WI38 (cell line): Measurements from ENCODE around the gene YBX3.

Experiments used
- H3K4me3 ChIP-seq: 2 replicates; pipeline ENCODE4 v1.5.1; 2011; ENCODE audit warnings: low read depth, mild to moderate bottlenecking, control low read depth, low read length
- CTCF ChIP-seq: IDR thresholded peaks from 2 replicates; pipeline ENCODE4 v1.5.1; 2012; ENCODE audit warnings: low read depth, mild to moderate bottlenecking, control low read depth, low read length

The YBX3 gene

GRCh38 chr12:10701131-10701681 lies 21.9 kb downstream of the YBX3 start:
- no peak overlapping the region for H3K4me3 ChIP-seq
- TF ChIP-seq CTCF, result no peak

- TF ChIP-seq CTCF, result no peak
- H3K4me3 ChIP-seq, result no peak overlapping the region
These were observed 22.5 kb downstream of the YBX3 start for GRCh38 chr12:10700581-10700980.

- TF ChIP-seq CTCF, result no peak
- no peak overlapping the region for H3K4me3 ChIP-seq
These were observed 25.3 kb downstream of the YBX3 start for GRCh38 chr12:10697862-10698261.

GRCh38 chr12:10697156-10697555 lies 26.0 kb downstream of the YBX3 start:
- no peak overlapping the region for H3K4me3 ChIP-seq
- TF ChIP-seq CTCF, result no peak

- no peak for TF ChIP-seq CTCF
- H3K4me3 ChIP-seq, result no peak overlapping the region
These were observed 32.2 kb downstream of the YBX3 start for GRCh38 chr12:10690906-10691305.

- no peak for TF ChIP-seq CTCF
These were observed 34.0 kb downstream of the YBX3 start for GRCh38 chr12:10689146-10689545.

GRCh38 chr12:10688042-10688441 lies 35.1 kb downstream of the YBX3 start:
- no peak overlapping the region for H3K4me3 ChIP-seq
- TF ChIP-seq CTCF, result no peak

More at GRCh38 chr12:10689146-10689545, 34.0 kb downstream of the YBX3 start:
- H3K4me3 ChIP-seq, result no peak overlapping the region
